Peyer's patch (tissue), 4 donors: ENCODE measurements around the gene APOBEC3H. TPM values are rescaled to one million over a fixed set of nuclear protein-coding genes. Genes with fewer than 3 reads are reported as not detected.

Experiments
- DNase-seq, 3 donors: peaks; one replicate each; pipeline ENCODE4 v3.0.0-alpha.2; 2017 to 2019
- H3K27ac ChIP-seq, 4 donors: fragments of 200-600 bp; sonication (generic); one replicate each; pipeline ENCODE4 v1.5.1; 2016 to 2019
- H3K27me3 ChIP-seq, 2 donors: fragments of 200-600 bp; sonication (generic); one replicate each; pipeline ENCODE4 v1.5.1; 2019
- H3K36me3 ChIP-seq, 3 donors: fragments of 200-600 bp; sonication (generic); one replicate each; pipeline ENCODE4 v1.5.1; 2016 to 2019
- H3K4me1 ChIP-seq, 4 donors: fragments of 200-600 bp; sonication (generic); one replicate each; pipeline ENCODE4 v1.5.1; 2016 to 2019
- H3K4me3 ChIP-seq, 4 donors: fragments of 200-600 bp; sonication (generic); 1 replicate in 3 of 4; 2 replicates in 1 of 4; pipeline ENCODE4 v1.5.1; 2016 to 2019; ENCODE audit warnings: mild to moderate bottlenecking in 1 of 4
- H3K9me3 ChIP-seq, 4 donors: fragments of 200-600 bp; sonication (generic); one replicate each; pipeline ENCODE4 v1.5.1; 2016 to 2019; ENCODE audit warnings: mild to moderate bottlenecking in 1 of 4
- POLR2A ChIP-seq, 2 donors: fragments of 450-650 bp; IDR thresholded peaks; one replicate each; pipeline ENCODE4 v1.5.1; 2017; ENCODE audit warnings: antibody characterized with exemption in 2 of 2, mild to moderate bottlenecking in 2 of 2, moderate library complexity in 2 of 2
- total RNA-seq, 4 donors: library from RNA; depleted of rRNA; stranded (reverse); fragments of >200 nt; gene quantifications; one replicate each; pipeline ENCODE4 v1.1.0, GENCODE V29; 2016
- TF ChIP-seq, protein P1 (sequence below), 6 experiments: fragments of 450-650 bp in 4 of 6; fragments of 200-600 bp in 2 of 6; sonication (generic) in 1 of 6; IDR thresholded peaks; one replicate each; pipeline ENCODE4 v1.5.1; 2017 to 2019; ENCODE audit warnings: antibody characterized with exemption in 6 of 6, mild to moderate bottlenecking in 3 of 6, moderate library complexity in 1 of 6

The APOBEC3H gene
- total RNA-seq, 4 donors from 2014 or later: not detected

DNA sequence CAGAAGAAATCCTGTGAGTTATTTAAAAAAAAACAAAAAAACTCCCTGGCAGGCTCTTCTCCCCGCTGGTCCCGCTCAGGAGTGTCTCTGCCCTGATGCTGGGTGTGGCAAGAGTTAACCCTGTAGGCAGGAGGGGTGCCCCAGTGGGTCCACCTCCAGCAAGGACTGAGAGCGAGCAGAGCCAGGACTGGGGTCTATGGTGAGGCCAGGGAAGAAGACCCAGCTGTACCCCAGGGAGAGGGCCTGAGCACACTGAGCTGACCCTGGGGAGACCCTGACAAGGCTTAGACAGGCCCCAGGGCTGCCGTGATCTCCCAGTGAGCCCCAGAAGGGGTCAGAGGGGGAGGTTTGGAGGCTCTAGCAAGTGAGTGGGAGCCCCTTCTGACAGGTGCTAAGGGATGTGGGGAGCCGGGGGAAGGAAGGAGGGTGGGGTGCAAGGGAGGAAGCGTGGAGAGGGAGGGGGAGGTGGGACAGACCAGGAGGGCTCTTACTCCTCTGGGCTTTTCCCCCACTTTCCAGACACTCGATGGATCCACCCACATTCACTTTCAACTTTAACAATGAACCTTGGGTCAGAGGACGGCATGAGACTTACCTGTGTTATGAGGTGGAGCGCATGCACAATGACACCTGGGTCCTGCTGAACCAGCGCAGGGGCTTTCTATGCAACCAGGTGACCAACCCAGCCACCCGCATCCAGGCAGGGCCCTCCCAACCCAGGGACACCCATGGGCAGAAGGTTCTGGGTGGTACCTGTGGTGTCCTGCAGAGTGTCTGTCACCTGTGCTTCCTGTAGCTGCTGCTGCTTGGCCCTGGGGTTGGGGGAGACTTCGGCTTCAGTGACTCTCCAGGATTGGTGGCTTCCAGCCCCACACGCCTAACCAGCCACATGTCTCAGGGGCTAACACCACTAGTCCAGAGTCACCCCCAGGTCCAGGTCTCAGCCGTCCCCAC, 13.6 kb upstream of the APOBEC3H start:
- Histone ChIP-seq H3K4me1 (no peaks in the 10 kb centered on the region), H3K36me3 (peaks cover 0 to 11% (median 0%) of the 10 kb centered on the region in 3 donors), H3K27ac (no peak overlapping the region), H3K9me3 (no peaks in the 10 kb centered on the region), H3K27me3 (no peaks in the 10 kb centered on the region), H3K4me3 (no peak overlapping the region)
- no peak for TF ChIP-seq POLR2A (IDR thresholded peaks at IDR 0.05)
- TF ChIP-seq, protein P1, sequence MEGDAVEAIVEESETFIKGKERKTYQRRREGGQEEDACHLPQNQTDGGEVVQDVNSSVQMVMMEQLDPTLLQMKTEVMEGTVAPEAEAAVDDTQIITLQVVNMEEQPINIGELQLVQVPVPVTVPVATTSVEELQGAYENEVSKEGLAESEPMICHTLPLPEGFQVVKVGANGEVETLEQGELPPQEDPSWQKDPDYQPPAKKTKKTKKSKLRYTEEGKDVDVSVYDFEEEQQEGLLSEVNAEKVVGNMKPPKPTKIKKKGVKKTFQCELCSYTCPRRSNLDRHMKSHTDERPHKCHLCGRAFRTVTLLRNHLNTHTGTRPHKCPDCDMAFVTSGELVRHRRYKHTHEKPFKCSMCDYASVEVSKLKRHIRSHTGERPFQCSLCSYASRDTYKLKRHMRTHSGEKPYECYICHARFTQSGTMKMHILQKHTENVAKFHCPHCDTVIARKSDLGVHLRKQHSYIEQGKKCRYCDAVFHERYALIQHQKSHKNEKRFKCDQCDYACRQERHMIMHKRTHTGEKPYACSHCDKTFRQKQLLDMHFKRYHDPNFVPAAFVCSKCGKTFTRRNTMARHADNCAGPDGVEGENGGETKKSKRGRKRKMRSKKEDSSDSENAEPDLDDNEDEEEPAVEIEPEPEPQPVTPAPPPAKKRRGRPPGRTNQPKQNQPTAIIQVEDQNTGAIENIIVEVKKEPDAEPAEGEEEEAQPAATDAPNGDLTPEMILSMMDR (IDR thresholded peaks at IDR 0.05): no peak
- no peak for DNase-seq

GRCh38 chr22:39084666-39085065, 12.4 kb upstream of the APOBEC3H start:
- no peak overlapping the region for H3K27ac ChIP-seq
- no peaks in the 10 kb centered on the region for H3K4me1 ChIP-seq
- peaks cover 0 to 11% (median 0%) of the 10 kb centered on the region in 3 donors for H3K36me3 ChIP-seq
- no peak overlapping the region for H3K4me3 ChIP-seq
- no peaks in the 10 kb centered on the region for H3K9me3 ChIP-seq
- TF ChIP-seq POLR2A (IDR thresholded peaks at IDR 0.05): no peak
- TF ChIP-seq, protein P1 (IDR thresholded peaks at IDR 0.05): no peak
- H3K27me3 ChIP-seq: no peaks in the 10 kb centered on the region
- DNase-seq: no peak

GRCh38 chr22:39087098-39087497, 9.9 kb upstream of the APOBEC3H start:
- H3K27me3 ChIP-seq: no peaks in the 10 kb centered on the region
- DNase-seq: no peak
- H3K9me3 ChIP-seq: no peaks in the 10 kb centered on the region
- peaks cover 0 to 8% (median 0%) of the 10 kb centered on the region in 4 donors for H3K4me1 ChIP-seq
- no peak overlapping the region for H3K4me3 ChIP-seq
- H3K27ac ChIP-seq: no peak overlapping the region
- no peaks in the 10 kb centered on the region for H3K36me3 ChIP-seq
- TF ChIP-seq, protein P1 (IDR thresholded peaks at IDR 0.05): no peak
- TF ChIP-seq POLR2A (IDR thresholded peaks at IDR 0.05): no peak

DNA sequence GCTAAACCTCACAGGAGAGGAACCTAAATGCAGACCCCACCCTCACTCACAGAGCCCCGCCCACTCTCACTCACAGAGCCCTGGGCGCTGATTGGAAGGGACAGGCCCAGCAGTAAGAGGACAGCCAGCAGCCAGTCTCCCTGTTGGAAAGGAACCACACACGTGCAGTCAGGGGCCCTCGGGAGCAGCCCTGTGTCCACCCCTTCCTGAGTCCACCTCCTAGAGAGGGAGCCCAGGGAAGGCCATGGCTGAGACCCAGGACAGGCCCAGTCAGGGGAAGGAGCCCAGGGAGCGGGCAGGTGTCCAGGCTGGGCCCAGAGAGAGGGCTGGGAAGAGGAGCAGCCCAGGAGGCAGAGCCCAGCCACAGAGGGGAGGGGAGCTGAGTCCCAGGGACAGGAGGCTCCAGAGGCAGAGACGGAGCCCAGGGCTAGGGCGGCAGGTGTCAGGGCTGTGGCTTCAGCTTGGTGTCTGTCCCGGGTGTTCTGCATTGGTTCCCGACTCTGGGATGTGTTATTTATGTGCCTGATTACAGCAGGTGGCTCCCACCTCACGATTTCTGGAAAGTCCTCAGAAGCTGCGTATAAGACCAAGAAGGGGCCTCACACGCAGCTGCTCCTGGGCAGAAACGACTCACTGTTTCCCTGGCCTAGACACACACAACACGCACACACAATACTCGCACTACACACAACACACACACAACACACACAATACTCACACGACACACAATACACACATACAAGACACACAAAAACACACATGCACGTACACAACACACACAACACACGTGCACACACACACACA, 9.0 kb upstream of the APOBEC3H start:
- no peaks in the 10 kb centered on the region for H3K36me3 ChIP-seq
- no peak overlapping the region for H3K27ac ChIP-seq
- TF ChIP-seq, protein P1 (IDR thresholded peaks at IDR 0.05): no peak
- no peak for TF ChIP-seq POLR2A (IDR thresholded peaks at IDR 0.05)
- no peaks in the 10 kb centered on the region for H3K27me3 ChIP-seq
- no peak overlapping the region for H3K4me3 ChIP-seq
- H3K9me3 ChIP-seq: no peaks in the 10 kb centered on the region
- DNase-seq: no peak
- peaks cover 0 to 8% (median 0%) of the 10 kb centered on the region in 4 donors for H3K4me1 ChIP-seq

GRCh38 chr22:39088685-39089032, 8.4 kb upstream of the APOBEC3H start:
- no peaks in the 10 kb centered on the region for H3K27me3 ChIP-seq
- TF ChIP-seq, protein P1 (IDR thresholded peaks at IDR 0.05): no peak
- no peak for TF ChIP-seq POLR2A (IDR thresholded peaks at IDR 0.05)
- no peaks in the 10 kb centered on the region for H3K36me3 ChIP-seq
- no peak overlapping the region for H3K27ac ChIP-seq
- H3K9me3 ChIP-seq: no peaks in the 10 kb centered on the region
- peaks cover 0 to 8% (median 0%) of the 10 kb centered on the region in 4 donors for H3K4me1 ChIP-seq
- no peak overlapping the region for H3K4me3 ChIP-seq
- DNase-seq: no peak
